K562 (cell line): ENCODE data around the gene PAX5. TPM values are rescaled to one million over a fixed set of nuclear protein-coding genes. Genes with fewer than 3 reads are reported as not detected.

Experiments
- ATF7 ChIP-seq: fragments of 450-650 bp; IDR thresholded peaks from 2 replicates; pipeline ENCODE4 v1.7.1; 2014; ENCODE audit warnings: mild to moderate bottlenecking, moderate library complexity
- CREBBP ChIP-seq: IDR thresholded peaks from one replicate; pipeline ENCODE4 v1.6.1; 2012; ENCODE audit warnings: low read depth, mild to moderate bottlenecking, control low read depth, inconsistent platforms, low read length
- FIP1L1 ChIP-seq: fragments of 200-400 bp; formaldehyde crosslinking; IDR thresholded peaks from 2 replicates; pipeline ENCODE4 v1.6.1; 2018; ENCODE audit warnings: mild to moderate bottlenecking, low read depth, low read length; ENCODE audit not compliant: poor library complexity, severe bottlenecking
- HDAC3 ChIP-seq: fragments of 450-650 bp; IDR thresholded peaks from 2 replicates; pipeline ENCODE4 v1.6.1; 2018; ENCODE audit warnings: borderline replicate concordance, mild to moderate bottlenecking, moderate library complexity; ENCODE audit not compliant: partially characterized antibody
- MEIS2 ChIP-seq: fragments of 450-650 bp; IDR thresholded peaks from 2 replicates; pipeline ENCODE4 v1.6.1; 2014; ENCODE audit warnings: mild to moderate bottlenecking; ENCODE audit not compliant: partially characterized antibody
- NCOA1 ChIP-seq: fragments of 450-650 bp; IDR thresholded peaks from 2 replicates; pipeline ENCODE4 v1.6.1; 2016; ENCODE audit warnings: low read depth
- NFXL1 ChIP-seq: fragments of 450-650 bp; formaldehyde crosslinking; IDR thresholded peaks from 2 replicates; pipeline ENCODE4 v1.4.0; 2021; ENCODE audit warnings: mild to moderate bottlenecking
- PCBP2 ChIP-seq: fragments of 200-400 bp; formaldehyde crosslinking; IDR thresholded peaks from 2 replicates; pipeline ENCODE4 v1.6.1; 2018; ENCODE audit warnings: low read length, low read depth, mild to moderate bottlenecking, moderate library complexity; ENCODE audit not compliant: poor library complexity, severe bottlenecking
- PHF8 ChIP-seq: fragments of 200-600 bp; sonication (generic); IDR thresholded peaks from 2 replicates; pipeline ENCODE4 v1.6.1; 2012; ENCODE audit warnings: mixed run types, mild to moderate bottlenecking, inconsistent platforms, low read length, moderate library complexity, borderline replicate concordance
- POLR2AphosphoS2 ChIP-seq: IDR thresholded peaks from 2 replicates; pipeline ENCODE4 v1.6.1; 2012; ENCODE audit warnings: low read length, improper control_type of control experiment
- PYGO2 ChIP-seq: fragments of 450-650 bp; IDR thresholded peaks from 2 replicates; pipeline ENCODE4 v1.6.1; 2016; ENCODE audit warnings: mild to moderate bottlenecking, missing genetic modification characterization, moderate library complexity, missing compliant biosample characterization
- RBM14 ChIP-seq: fragments of 200-400 bp; formaldehyde crosslinking; IDR thresholded peaks from 2 replicates; pipeline ENCODE4 v1.6.1; 2018; ENCODE audit warnings: low read depth, mild to moderate bottlenecking, low read length, moderate library complexity, borderline replicate concordance; ENCODE audit not compliant: insufficient read depth
- RBM22 ChIP-seq: fragments of 200-400 bp; formaldehyde crosslinking; IDR thresholded peaks from 2 replicates; pipeline ENCODE4 v1.6.1; 2018; ENCODE audit warnings: low read length, low read depth; ENCODE audit not compliant: poor library complexity, severe bottlenecking
- TOE1 ChIP-seq, 2 experiments: fragments of 450-650 bp in 1 of 2; sonication (generic) in 1 of 2; formaldehyde crosslinking in 1 of 2; IDR thresholded peaks; 2 replicates each; pipeline versions ENCODE4 v1.7.1 to v1.8.0; 2016 to 2022; ENCODE audit warnings: borderline replicate concordance in 2 of 2, mild to moderate bottlenecking in 2 of 2, antibody characterized with exemption in 1 of 2, inconsistent platforms in 1 of 2, low read depth in 1 of 2, missing genetic modification reagents in 1 of 2, moderate library complexity in 1 of 2
- XRCC4 ChIP-seq: IDR thresholded peaks from one replicate; pipeline ENCODE4 v1.6.1; 2011; ENCODE audit not compliant: insufficient read depth, insufficient read length; ENCODE audit errors: extremely low read depth
- ZBTB12 ChIP-seq: fragments of 250-450 bp; sonication (Bioruptor Pico); IDR thresholded peaks from 2 replicates; pipeline ENCODE4 v1.4.0; 2020
- ZNF12 ChIP-seq: sonication (generic); formaldehyde crosslinking; IDR thresholded peaks from 2 replicates; pipeline ENCODE4 v1.4.0; 2020; ENCODE audit warnings: mild to moderate bottlenecking, missing genetic modification reagents
- ZNF121 ChIP-seq: sonication (generic); formaldehyde crosslinking; conservative IDR thresholded peaks from 2 replicates; pipeline ENCODE4 v1.8.0; 2022; ENCODE audit warnings: missing genetic modification reagents
- ZNF41 ChIP-seq: fragments of 250-450 bp; sonication (Bioruptor Pico); conservative IDR thresholded peaks from 2 replicates; pipeline ENCODE4 v1.4.0; 2020; ENCODE audit warnings: mild to moderate bottlenecking
- ZNF436 ChIP-seq: fragments of 250-450, 450-650 bp; sonication (Bioruptor Pico); formaldehyde crosslinking; IDR thresholded peaks from 2 replicates; pipeline ENCODE4 v1.7.0; 2020; ENCODE audit warnings: mild to moderate bottlenecking
- polyA plus RNA-seq, 8 experiments: library from polyadenylated mRNA; depleted of rRNA in 4 of 8; stranded (reverse) in 5 of 8; unstranded in 3 of 8; fragments of >200 nt; fragmentation: Nextera tagmentation in 2 of 8; fragmentation: Illumina TruSeq in 1 of 8; extraction: Ambion mirVana in 2 of 8; extraction: Trizol in 1 of 8; gene quantifications; 2 replicates each; pipeline versions ENCODE4 v1.2.1 to v1.2.3, GENCODE V29; 2011 to 2014; ENCODE audit warnings: inconsistent platforms in 1 of 8, missing spikeins in 1 of 8
- total RNA-seq, 7 experiments: library from RNA; depleted of rRNA in 6 of 7; stranded (reverse); fragments of >200 nt in 6 of 7; fragmentation: Illumina TruSeq in 2 of 7; extraction: Trizol in 2 of 7; gene quantifications; 2 replicates each; pipeline versions ENCODE4 v1.2.1 to v1.2.3, GENCODE V29; 2011 to 2021; ENCODE audit warnings: low replicate concordance in 1 of 7
- TF ChIP-seq, protein P1 (sequence below): fragments of 250-450 bp; sonication (Bioruptor Pico); IDR thresholded peaks from 2 replicates; pipeline ENCODE4 v1.5.0; 2020; ENCODE audit warnings: mild to moderate bottlenecking
- TF ChIP-seq, protein P2 (sequence below): sonication (generic); formaldehyde crosslinking; IDR thresholded peaks from 2 replicates; pipeline ENCODE4 v1.8.1; 2023; ENCODE audit warnings: mild to moderate bottlenecking, missing genetic modification reagents

Gene PAX5
- total and polyA plus RNA-seq, 9 of the 15 experiments (the other 6 are each of a cell fraction or from before 2014, with no cell fraction given) = 0.03 to 0.09 TPM; not detected in 7

- 0 out of 2 replicates have a peak, but pooled peaks have one; percentile 17 for TF ChIP-seq TOE1 (IDR thresholded peaks at IDR 0.05; ENCODE audit: borderline replicate concordance)
- no peak for TF ChIP-seq TOE1 (CRISPR knock-in tag; IDR thresholded peaks at IDR 0.05; ENCODE audit: borderline replicate concordance, low read depth)
- TF ChIP-seq, protein P1, sequence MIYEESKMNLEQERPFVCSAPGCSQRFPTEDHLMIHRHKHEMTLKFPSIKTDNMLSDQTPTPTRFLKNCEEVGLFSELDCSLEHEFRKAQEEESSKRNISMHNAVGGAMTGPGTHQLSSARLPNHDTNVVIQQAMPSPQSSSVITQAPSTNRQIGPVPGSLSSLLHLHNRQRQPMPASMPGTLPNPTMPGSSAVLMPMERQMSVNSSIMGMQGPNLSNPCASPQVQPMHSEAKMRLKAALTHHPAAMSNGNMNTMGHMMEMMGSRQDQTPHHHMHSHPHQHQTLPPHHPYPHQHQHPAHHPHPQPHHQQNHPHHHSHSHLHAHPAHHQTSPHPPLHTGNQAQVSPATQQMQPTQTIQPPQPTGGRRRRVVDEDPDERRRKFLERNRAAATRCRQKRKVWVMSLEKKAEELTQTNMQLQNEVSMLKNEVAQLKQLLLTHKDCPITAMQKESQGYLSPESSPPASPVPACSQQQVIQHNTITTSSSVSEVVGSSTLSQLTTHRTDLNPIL = no peak
- no peak for TF ChIP-seq ZNF121 (CRISPR knock-in tag)
- TF ChIP-seq PHF8 = peak; percentile 65; the same call in 1 of the 2 replicates
- TF ChIP-seq FIP1L1 = no peak
- no peak for TF ChIP-seq ZNF41 (CRISPR knock-in tag)
- TF ChIP-seq RBM22 = no peak
- TF ChIP-seq MEIS2 = peak; percentile 71
- no peak for TF ChIP-seq XRCC4
- TF ChIP-seq, protein P2, sequence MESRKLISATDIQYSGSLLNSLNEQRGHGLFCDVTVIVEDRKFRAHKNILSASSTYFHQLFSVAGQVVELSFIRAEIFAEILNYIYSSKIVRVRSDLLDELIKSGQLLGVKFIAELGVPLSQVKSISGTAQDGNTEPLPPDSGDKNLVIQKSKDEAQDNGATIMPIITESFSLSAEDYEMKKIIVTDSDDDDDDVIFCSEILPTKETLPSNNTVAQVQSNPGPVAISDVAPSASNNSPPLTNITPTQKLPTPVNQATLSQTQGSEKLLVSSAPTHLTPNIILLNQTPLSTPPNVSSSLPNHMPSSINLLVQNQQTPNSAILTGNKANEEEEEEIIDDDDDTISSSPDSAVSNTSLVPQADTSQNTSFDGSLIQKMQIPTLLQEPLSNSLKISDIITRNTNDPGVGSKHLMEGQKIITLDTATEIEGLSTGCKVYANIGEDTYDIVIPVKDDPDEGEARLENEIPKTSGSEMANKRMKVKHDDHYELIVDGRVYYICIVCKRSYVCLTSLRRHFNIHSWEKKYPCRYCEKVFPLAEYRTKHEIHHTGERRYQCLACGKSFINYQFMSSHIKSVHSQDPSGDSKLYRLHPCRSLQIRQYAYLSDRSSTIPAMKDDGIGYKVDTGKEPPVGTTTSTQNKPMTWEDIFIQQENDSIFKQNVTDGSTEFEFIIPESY = peak; percentile 68
- TF ChIP-seq HDAC3 = no peak
- no peak for TF ChIP-seq NCOA1
- no peak for TF ChIP-seq POLR2AphosphoS2
- no peak for TF ChIP-seq ZNF12 (CRISPR knock-in tag)
- no peak for TF ChIP-seq PYGO2 (tag)
- TF ChIP-seq PCBP2 = no peak
- no peak for TF ChIP-seq RBM14
- TF ChIP-seq ZNF436 (CRISPR knock-in tag) = no peak
- TF ChIP-seq CREBBP = no peak
- TF ChIP-seq NFXL1 (CRISPR knock-in tag) = no peak
- no peak for TF ChIP-seq ZBTB12 (CRISPR knock-in tag)
- peak; percentile 67 for TF ChIP-seq ATF7
These were observed 45.5 kb upstream of the PAX5 start (continued) for GRCh38 chr9:37079370-37080164.
